Activated naive CD4-positive, alpha-beta T cell treated with anti-CD3 and anti-CD28 coated beads, Interleukin-2, amount 50 U/mL, for 72 hours (primary cell): ENCODE data around the gene PLCD4. TPM values are rescaled to one million over a fixed set of nuclear protein-coding genes. Genes with fewer than 3 reads are reported as not detected.

Experiments used
- ATAC-seq, 2 donors: fragments of 150-1000 bp; cut with Tn5 transposase; 2 replicates each; pipeline ENCODE4 v1.10.0; 2021; ENCODE audit warnings: mild to moderate bottlenecking in 2 of 2, moderate library complexity in 2 of 2
- DNase-seq, 2 donors: peaks; one replicate each; pipeline ENCODE4 v3.0.0; 2021 to 2022; ENCODE audit warnings: low spot score in 2 of 2
- H3K27ac Mint-ChIP-seq, 2 donors: one replicate each; pipeline ENCODE4 v1.8.0; 2022; ENCODE audit warnings: mild to moderate bottlenecking in 2 of 2, mixed read lengths in 2 of 2
- H3K36me3 Mint-ChIP-seq, 2 donors: one replicate each; pipeline ENCODE4 v1.8.0; 2022; ENCODE audit warnings: mixed read lengths in 2 of 2
- H3K9me3 Mint-ChIP-seq, 2 donors: one replicate each; pipeline ENCODE4 v1.8.0; 2022; ENCODE audit warnings: mixed read lengths in 2 of 2
- total RNA-seq, 2 donors: library from RNA; stranded (reverse); gene quantifications; one replicate each; pipeline ENCODE4 v1.2.3, GENCODE V29; 2022

PLCD4 gene
- total RNA-seq, 2 donors from 2014 or later = 0.36 to 0.43 TPM

DNA sequence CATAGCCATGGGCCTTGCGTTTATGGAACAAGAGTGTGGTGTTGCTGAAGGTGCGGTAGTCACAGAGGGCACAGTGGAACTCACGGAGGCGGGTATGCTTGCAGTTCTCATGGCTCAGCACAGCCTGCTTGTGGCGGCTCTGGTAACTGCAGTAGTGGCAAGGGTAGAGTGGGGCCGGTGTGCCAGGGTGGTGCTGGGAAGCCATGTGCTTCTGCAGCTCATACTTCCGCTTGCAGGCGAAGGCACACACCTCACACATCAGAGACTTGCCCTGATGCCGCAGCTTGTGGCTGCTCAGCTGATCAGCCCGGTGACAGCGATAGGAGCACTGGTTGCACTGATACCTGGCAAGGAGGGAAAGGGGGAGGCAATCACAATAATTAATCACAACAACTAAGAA, 37.0 kb downstream of the PLCD4 start:
- Mint-ChIP-seq H3K9me3 (no peaks in the 10 kb centered on the region), H3K36me3 (peaks cover 23% of the 10 kb centered on the region in 2 donors), H3K27ac (peak overlapping the region; percentile 2 to 80)
- ATAC-seq (no peak), DNase-seq (no peak)

DNA sequence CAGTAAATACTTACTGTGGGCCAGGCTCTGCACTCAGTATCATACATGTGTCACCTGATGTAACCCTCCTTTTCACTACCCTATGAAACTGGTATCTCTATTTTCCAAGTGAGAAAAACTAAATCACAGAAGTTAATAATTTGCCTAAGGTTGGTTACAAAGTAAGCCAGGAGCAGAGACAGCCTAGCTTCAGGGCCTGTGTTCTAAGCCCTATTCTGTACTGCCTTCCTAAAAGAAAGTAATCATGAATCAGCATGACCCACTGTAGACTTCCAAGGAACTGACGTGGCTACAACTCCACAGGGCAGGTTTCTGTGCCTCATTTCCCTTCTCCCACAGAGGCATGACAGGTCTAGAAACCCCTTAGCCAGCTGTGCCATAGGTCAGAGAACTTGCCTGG, 37.4 kb downstream of the PLCD4 start:
- Mint-ChIP-seq H3K9me3 (no peaks in the 10 kb centered on the region), H3K27ac (no peak overlapping the region), H3K36me3 (peaks cover 23% of the 10 kb centered on the region in 2 donors)
- DNase-seq = no peak
- no peak for ATAC-seq

DNA sequence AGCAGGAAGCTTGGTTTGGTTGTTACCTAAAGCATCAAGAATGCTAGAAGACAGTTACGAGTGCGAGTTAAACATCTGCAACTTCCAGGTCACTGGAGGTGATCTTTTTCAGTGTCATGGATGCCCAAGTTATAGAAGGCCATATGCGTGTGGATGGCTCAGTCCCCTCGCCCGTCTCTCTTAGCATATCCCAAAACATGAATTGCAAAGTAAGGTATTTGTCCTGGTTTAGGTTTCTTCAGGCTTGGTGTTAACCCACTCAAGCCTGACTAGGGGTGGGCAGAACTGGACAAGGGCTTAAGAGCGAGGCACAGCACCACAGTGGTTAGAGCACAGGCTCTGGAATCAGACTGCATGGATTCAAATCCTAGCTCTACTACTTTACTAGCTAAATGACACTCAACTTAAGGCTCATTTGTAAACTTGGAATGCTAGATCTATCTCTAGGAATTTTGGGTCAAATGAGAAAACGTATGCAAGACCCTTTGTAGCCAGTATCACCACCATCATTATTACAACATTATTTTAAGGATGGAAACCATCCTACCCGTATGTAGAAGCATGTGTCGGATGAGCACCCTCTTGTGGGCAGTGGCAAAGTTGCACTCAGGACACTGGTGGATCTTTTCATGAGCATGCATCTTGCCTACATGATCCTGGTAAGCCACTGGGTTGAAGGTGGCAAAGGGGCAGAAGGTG, 40.5 kb downstream of the PLCD4 start:
- H3K27ac Mint-ChIP-seq = peak overlapping the region; percentile 33 to 38
- H3K36me3 Mint-ChIP-seq = peaks cover 23 to 36% of the 10 kb centered on the region in 2 donors

DNA sequence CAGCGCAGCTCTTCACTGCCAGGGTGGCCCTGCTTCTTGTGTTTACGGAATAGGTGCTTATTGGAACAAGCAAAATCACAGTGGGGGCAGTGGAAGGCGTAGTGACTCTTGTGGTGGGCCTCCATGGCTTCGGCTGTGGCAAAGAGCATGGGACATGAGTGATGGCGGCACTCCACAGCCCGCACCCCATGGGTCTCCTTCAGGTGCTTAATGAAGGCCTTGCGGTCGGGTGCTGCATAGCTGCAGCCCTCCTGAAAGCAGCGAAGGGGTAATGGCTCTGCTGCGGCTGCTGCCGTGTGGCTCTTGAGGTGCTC, 41.0 kb downstream of the PLCD4 start:
- no peaks in the 10 kb centered on the region for H3K9me3 Mint-ChIP-seq
- peak in 1 of 2 donors; percentile 43 for ATAC-seq
- DNase-seq = no peak
- H3K36me3 Mint-ChIP-seq = peaks cover 23 to 36% of the 10 kb centered on the region in 2 donors
- H3K27ac Mint-ChIP-seq = peak overlapping the region; percentile 33 to 38

More for the DNA sequence above, 40.5 kb downstream of the PLCD4 start:
- ATAC-seq = peak; percentile 67 to 80
- no peaks in the 10 kb centered on the region for H3K9me3 Mint-ChIP-seq
- peak in 1 of 2 donors; percentile 56 for DNase-seq

DNA sequence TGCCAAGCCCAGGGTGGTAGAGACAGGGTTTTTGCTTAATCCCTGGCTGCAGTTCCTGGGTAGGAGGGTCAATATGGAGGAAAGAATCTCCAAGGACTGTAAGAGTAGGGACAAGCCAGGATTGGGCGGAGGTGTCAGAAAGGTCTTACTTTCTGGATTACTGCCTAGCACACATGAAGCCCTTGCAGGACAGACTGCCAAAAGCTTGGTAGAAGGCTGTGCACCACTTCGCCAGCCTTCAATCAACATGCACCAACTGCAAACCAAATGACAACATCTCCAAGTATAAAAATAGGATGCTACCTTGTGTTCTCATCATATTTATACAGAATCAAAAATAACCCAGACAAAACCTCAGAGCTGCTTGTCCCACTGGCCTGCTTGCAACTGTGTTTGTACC, 48.1 kb downstream of the PLCD4 start:
- DNase-seq (no peak), ATAC-seq (no peak)
- no peaks in the 10 kb centered on the region for H3K9me3 Mint-ChIP-seq
- H3K27ac Mint-ChIP-seq = peak overlapping the region in 1 of 2 donors; percentile 72
- H3K36me3 Mint-ChIP-seq = peaks cover 11 to 17% of the 10 kb centered on the region in 2 donors

DNA sequence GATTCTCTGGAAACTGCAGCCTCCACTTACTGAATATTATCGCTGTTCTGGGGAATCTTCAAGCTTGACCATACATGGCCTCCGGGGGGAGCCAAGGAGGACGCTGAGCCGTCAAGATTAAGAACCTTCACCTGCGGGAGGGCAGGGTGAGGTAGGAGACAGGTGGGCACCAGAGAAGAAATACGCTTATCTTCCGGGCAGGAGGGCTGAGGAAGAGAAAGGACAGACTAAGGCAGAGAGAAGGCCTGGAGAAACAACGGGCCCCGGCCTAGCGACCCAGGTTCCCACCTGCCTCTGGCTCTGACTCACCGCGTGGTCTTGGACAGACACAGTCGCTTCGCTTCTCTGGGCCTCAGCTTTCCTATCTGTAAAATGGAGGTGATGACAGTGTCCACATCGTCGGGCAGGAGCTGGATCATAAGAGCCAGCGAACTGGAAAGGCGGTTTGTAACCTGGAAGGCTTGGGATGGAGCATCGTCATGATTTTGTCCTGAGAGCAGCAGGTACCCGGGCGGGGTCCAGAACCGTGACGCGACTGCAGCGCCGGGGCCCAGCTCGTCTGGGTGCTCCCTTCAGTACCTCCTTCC, 51.1 kb downstream of the PLCD4 start:
- Mint-ChIP-seq H3K27ac (peak overlapping the region; percentile 60 to 69), H3K36me3 (peaks cover 9 to 11% of the 10 kb centered on the region in 2 donors), H3K9me3 (no peaks in the 10 kb centered on the region)
- DNase-seq (peak in 1 of 2 donors; percentile 48), ATAC-seq (peak; percentile 54 to 62)

DNA sequence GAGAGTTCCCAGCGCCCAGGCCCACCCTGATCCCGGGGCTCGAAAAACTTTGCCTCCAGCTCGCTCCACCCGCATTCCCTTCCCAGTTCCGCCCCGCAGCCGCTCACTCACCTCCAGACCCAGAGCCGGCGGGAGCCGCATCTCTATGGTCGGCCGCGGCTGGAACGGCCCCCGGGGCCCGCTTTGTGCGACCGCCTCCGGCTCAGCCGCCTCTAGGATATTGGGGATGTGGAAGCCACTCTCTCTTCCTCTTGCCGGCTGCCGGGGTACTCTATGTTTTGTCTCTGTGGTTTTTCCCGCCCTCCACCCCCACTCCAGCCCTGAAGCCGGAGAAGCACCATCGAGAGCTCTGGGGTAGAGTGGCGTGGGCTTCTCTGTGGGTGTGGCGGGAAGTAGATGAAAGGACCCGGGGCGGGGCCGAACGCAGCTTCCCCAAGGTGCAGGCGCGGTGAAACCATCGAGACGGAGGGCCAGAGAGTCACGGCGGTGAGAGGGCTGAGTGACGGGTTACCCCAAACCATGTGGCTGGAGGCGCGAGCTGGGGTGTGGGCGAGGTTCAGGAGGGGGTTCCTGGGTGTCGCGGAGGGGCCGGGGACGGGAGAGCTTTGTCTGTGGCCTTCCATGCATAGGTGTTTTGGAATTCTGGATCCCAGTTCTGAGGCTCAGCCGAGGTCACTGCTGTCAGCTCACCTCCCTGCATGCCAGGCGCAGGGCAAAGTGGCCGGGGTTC, 51.7 kb downstream of the PLCD4 start, which contains the start of the genes BCS1L and ZNF142:
TSS of gene BCS1L (plus strand) at position 426 of the 730 bp plus-strand sequence. CDS start 1,305 bp downstream, outside the sequence.
TSS of gene ZNF142 (minus strand) at position 366 of the 730 bp plus-strand sequence. CDS start 3,194 bp downstream, outside the sequence.
- H3K36me3 Mint-ChIP-seq = peaks cover 9 to 11% of the 10 kb centered on the region in 2 donors
- peak; percentile 95 to 98 for ATAC-seq
- DNase-seq = peak; percentile 87 to 97
- no peaks in the 10 kb centered on the region for H3K9me3 Mint-ChIP-seq
- peak within 1 kb of the TSS; percentile 60 to 69 for H3K27ac Mint-ChIP-seq

DNA sequence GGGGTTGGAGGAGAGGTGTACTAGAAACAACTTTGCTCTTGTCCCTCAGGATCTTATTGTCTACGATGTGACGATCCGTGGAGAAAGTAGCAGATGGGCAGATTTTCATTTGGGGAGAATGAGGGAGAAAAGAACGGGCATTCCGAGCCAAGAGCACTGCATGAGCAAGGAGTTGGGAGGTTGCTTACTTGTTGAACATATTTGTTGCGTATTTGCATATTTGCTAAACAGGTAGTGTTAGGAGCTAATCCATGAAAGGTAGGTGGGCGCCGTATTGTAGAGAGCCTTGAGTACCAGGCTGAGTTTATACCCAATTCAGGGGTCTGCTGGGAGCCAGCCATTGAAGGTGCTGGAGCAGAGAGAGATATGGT, 52.3 kb downstream of the PLCD4 start:
- H3K27ac Mint-ChIP-seq = peak overlapping the region; percentile 60 to 69
- no peaks in the 10 kb centered on the region for H3K9me3 Mint-ChIP-seq
- ATAC-seq (no peak), DNase-seq (no peak)
- peaks cover 9 to 11% of the 10 kb centered on the region in 2 donors for H3K36me3 Mint-ChIP-seq

DNA sequence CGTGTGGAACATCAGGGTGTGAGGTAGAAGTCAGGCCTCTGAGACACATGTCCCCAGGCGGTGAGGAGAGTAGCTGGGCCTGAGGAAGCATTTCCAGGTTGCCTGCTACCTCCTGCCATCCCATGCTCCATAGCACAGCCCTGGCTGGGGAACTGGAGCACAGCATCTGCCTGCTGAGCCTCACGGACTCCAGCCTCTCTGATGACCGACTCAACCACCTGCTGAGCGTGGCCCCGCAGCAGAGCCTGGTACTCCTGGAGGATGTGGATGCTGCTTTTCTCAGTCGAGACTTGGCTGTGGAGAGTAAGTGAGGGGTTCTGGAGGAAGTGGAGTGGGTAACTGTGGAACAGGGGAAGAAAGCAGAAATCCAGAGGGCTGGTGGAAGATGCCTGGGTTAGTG, 54.7 kb downstream of the PLCD4 start:
- Mint-ChIP-seq H3K27ac (peak overlapping the region in 1 of 2 donors; percentile 23), H3K36me3 (peaks cover 9 to 10% of the 10 kb centered on the region in 2 donors), H3K9me3 (no peaks in the 10 kb centered on the region)
- DNase-seq (peak in 1 of 2 donors; percentile 45), ATAC-seq (no peak)

DNA sequence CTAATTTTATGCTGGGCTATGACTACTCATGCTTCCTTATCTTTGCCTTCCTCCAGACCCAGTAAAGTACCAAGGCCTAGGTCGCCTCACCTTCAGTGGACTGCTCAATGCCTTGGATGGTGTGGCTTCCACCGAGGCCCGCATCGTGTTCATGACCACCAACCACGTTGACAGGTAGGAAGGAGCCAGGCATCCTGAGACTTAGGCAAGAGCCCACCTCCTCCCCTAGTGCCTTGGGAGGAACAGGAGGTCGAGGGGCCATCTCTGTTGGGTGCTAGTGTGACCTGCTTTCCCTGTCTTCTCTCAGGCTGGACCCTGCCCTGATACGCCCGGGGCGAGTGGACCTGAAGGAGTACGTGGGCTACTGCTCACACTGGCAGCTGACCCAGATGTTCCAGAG, 55.1 kb downstream of the PLCD4 start:
- ATAC-seq (no peak), DNase-seq (peak in 1 of 2 donors; percentile 53)
- Mint-ChIP-seq H3K27ac (peak overlapping the region in 1 of 2 donors; percentile 23), H3K36me3 (peaks cover 6 to 9% of the 10 kb centered on the region in 2 donors), H3K9me3 (no peaks in the 10 kb centered on the region)

DNA sequence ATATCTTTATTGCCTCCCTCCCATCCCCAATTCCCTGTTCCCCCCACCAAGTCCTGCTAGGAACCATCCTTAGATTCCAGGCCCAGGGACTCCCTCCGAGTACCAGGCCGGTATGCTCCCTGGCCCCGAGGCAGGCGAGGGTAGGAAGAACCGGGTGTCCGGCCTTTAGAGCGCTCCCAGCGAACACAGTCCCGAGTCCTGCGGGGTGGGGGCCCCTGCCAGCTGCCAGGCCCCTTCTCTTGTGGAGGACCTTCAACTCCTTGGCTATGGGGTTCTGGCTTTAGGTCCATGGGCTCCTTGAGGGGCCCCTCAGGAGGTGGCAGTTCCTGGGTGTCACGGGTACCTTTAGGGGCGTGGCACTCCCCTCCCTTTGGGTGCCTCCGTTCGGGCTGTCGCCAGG, 56.2 kb downstream of the PLCD4 start:
- peaks cover 1 to 9% of the 10 kb centered on the region in 2 donors for H3K36me3 Mint-ChIP-seq
- H3K27ac Mint-ChIP-seq = peak overlapping the region in 1 of 2 donors; percentile 57
- ATAC-seq (no peak), DNase-seq (no peak)
- no peaks in the 10 kb centered on the region for H3K9me3 Mint-ChIP-seq

DNA sequence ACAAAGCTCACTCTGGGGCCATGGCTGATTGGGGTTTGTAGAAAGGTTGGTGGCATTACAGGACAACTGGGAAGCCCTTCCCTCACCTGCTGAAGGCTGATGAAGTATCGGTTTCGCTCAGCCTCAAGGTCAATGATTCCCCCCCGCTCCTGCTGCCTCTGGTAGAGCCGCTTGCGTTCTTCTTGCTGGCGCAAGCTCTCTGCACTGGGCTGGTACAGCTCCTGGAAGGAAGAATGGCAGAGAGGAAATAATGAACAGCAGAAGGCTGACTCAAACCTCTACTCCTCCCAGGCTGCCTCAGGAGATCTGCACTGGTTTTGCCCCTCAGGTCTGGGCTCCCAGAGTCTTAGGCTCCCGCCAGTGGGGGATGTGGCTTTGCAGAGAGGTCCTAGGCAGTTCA, 57.0 kb downstream of the PLCD4 start:
- peaks cover 0 to 4% of the 10 kb centered on the region in 2 donors for H3K36me3 Mint-ChIP-seq
- DNase-seq (peak in 1 of 2 donors; percentile 4), ATAC-seq (no peak)
- peak overlapping the region in 1 of 2 donors; percentile 57 for H3K27ac Mint-ChIP-seq
- H3K9me3 Mint-ChIP-seq = no peaks in the 10 kb centered on the region

DNA sequence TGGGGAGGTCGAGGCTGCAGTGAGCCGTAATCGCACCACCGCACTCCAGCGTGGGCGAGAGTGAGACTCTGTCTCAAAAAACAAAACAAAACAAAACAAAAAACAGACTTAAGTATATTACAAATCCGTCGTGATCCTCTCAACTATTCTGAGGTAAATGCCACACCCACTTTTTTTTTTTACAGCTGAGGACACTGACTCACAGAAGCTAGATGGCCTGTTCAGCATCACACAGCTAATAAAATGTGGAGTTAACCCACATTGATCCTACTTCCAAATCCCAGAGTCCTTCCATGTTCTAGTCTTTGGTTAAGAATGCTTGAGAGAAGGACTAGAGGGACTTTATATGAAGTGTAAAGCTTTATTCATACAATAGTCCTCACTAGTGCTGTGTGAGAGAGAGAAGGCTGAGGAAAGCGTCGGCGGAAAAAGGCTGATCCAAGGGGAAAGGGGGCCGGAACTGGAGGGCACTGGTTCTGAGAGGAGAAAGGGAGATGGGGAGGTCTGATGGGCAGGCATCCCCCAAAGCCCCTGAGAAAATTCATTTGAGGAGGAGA, 63.5 kb downstream of the PLCD4 start:
- ATAC-seq = peak in 1 of 2 donors; percentile 1
- Mint-ChIP-seq H3K27ac (peak overlapping the region; percentile 95 to 99), H3K36me3 (peaks cover 11 to 17% of the 10 kb centered on the region in 2 donors)

DNA sequence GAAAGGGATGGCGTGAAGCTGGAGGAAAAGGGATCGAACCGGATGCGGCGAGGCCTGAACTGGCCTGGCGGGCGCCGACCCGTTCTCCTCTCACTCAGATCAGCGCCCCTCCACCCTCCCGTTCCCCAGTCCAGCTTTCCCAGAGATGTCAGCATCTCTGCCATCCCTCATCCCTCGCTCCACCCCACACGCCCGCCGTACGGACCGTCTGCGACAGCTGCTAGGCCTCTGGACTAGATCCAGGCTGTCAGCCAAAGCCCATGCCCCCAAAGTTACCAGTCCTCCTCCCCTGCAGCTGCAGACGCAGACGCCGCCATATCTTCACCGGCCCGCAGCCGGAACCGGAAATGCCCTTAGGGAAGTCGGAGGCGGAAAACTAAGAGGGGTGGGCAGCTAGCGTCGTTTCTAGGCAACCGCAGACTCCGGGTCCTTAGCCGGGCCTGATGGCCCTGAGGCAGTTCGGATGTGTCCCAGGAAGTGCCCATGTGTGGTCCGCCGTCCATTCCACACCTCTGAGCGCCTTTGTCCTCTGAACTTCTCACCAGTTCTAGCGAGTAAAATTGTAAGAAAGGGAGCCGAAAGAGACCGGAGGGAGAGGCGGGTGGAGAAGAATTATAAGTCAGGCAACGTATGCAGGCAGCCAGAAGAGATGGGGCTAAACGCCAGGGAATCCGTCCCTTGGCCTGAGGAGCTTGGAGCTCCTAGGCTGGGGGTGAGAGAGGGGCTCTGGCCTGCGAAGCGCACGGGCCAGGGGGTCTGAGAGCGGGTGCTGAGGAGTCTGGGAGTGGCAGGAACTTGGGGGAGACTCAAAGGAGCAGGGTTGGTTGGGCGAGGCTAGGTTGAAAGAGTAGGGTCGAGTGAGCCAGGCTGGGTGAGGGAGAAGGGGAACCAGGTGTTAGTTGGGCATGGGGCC, 64.2 kb downstream of the PLCD4 start, which contains the start of the genes RNF25 and STK36:
TSS of gene RNF25 (minus strand) at position 349 of the 913 bp plus-strand sequence. CDS start at position 317, 32 bp downstream.
TSS of gene STK36 (plus strand) at position 433 of the 913 bp plus-strand sequence. CDS start 744 bp downstream, outside the sequence.
- DNase-seq (peak; percentile 76 to 79), ATAC-seq (peak; percentile 97 to 99)
- H3K9me3 Mint-ChIP-seq = no peaks in the 10 kb centered on the region
- H3K27ac Mint-ChIP-seq = peak within 1 kb of the TSS; percentile 95 to 99
- peaks cover 11 to 18% of the 10 kb centered on the region in 2 donors for H3K36me3 Mint-ChIP-seq

More for the DNA sequence above, 63.5 kb downstream of the PLCD4 start:
- no peaks in the 10 kb centered on the region for H3K9me3 Mint-ChIP-seq
- peak in 1 of 2 donors; percentile 31 for DNase-seq

DNA sequence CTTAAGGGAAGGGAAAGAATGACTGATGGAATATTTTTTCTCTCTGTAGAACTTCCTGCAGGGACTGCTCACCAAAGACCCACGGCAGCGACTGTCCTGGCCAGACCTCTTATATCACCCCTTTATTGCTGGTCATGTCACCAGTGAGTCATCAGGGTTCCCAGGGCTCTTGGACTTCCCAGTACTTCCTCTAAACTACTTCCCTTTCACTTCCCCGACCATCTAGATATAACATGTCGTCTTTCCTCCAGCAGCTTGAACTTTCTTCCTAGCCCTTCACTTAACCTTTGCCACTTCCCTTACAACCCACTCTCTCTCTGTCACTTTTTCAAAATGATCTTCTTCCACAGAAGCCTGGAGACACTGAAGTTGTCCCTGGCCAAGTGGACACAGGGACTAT, 71.4 kb downstream of the PLCD4 start:
- Mint-ChIP-seq H3K36me3 (peaks cover 0 to 5% of the 10 kb centered on the region in 2 donors), H3K9me3 (no peaks in the 10 kb centered on the region), H3K27ac (peak overlapping the region; percentile 3 to 52)
- no peak for DNase-seq
- no peak for ATAC-seq
